Amniotic stem cell (primary cell): ENCODE measurements around the gene PRRT2.

Experiments
- DNase-seq: peaks from one replicate; lab custom pipeline; 2025; lab: John Stamatoyannopoulos, UW

Gene PRRT2

DNA sequence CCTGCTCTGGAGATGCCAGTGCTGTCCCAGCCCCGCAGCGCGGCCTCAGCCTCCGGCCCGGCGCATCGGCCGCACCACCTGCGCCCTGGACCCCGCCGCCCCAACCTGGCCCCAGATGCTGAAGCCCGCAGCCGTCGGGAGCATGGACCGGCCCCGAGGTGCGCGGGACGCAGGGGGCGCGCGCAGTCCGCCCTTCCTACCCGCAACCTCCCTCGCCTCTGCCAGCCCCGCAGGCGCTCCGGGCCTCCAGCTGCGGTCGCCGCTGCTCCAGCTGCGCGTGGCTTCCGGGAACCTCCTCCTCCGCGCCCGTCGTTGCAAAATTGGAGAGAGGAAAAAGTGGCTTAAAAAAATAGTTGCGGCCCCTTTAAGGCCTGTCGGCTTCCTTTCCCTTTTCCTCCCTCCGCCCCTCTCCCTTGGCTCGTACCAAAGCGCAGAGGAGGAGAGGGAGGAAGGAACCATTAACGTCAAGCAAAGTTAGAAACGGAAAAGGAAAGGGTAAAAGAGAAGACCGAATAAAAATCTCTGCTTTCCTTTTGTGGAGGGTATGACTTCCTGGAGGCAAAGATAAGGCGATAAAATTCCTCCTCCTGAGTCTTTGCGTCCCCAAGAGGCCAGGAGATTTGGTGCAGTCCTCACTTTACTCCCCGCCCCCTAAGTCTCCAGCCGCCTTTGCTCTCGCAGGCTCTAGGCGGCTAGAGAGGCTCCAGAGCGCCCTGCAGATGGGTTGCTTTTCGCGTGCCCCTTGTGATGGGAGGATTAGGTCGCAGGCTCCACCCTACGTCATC is 51.1 kb downstream of the PRRT2 start, which contains the start of gene CDIPT:
Gene CDIPT (minus strand): TSS at position 343 of the 785 bp plus-strand sequence. CDS start 369 bp downstream, outside the sequence.
- DNase-seq: peak; percentile 91

- DNase-seq: no peak
These were observed 51.6 kb downstream of the PRRT2 start for GRCh38 chr16:29863669-29863984.

DNA sequence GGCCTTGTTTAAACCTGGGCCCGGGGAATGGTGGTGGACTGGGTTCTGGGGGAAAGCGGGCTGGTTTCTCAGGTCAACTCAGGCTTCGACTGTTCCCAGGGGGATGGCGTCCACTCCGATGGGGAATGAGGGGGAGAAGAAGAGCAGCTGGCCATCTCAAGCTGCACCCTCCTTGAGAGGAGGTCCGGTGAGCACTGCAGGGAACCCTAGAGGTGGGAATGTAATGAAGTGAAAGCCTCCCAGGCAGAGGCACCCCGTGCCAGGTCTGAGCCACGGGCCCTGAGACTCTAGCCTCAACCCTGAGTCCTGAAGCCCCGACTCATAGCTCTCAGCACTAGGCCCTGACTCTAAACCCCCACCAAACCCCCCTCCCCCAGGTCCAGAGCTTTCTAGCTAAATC is 52.2 kb downstream of the PRRT2 start:
- no peak for DNase-seq
